HepG2 (cell line): Measurements from ENCODE around the gene VEPH1. TPM values are rescaled to one million over a fixed set of nuclear protein-coding genes. Genes with fewer than 3 reads are reported as not detected.

Source experiments
- ATAC-seq: fragments of 200-7000 bp; cut with Tn5 transposase; 3 replicates; pipeline ENCODE4 v1.9.1; 2020; ENCODE audit warnings: mild to moderate bottlenecking, moderate library complexity
- BruUV-seq: library from RNA; stranded (reverse); fragments of 400-500 nt; replicated peaks from 2 replicates; lab custom pipeline; 2021; lab: Mats Ljungman, UMichigan
- CTCF ChIA-PET: fragments of 300-600 bp; formaldehyde crosslinking; extraction: SDS; loops from one replicate; lab custom pipeline; 2021; ENCODE audit warnings: low total read pairs, inconsistent platforms, low intra/inter-chr PET ratio; lab: Yijun Ruan, JAX
- POLR2A ChIA-PET: fragments of 350-600 bp; sonication (Branson Sonifier 250); formaldehyde crosslinking; loops from one replicate; lab custom pipeline; 2020; ENCODE audit warnings: antibody characterized with exemption, inconsistent platforms; lab: Yijun Ruan, JAX
- DNase-seq: peaks from one replicate; pipeline ENCODE4 v3.0.0-alpha.2; 2015; ENCODE audit warnings: low spot score
- FAIRE-seq: peaks from 3 replicates; lab custom pipeline; 2011; peaks lifted over from hg19 to GRCh38; lab: Jason Lieb, UNC
- H2AFZ ChIP-seq: one replicate; pipeline ENCODE4 v1.6.1; 2011; ENCODE audit warnings: low read length, inconsistent platforms
- H3K27ac ChIP-seq: fragments of 300-600 bp; 3 replicates; pipeline ENCODE4 v1.8.0; 2011; ENCODE audit warnings: mixed run types, mild to moderate bottlenecking, mixed read lengths, low read length, inconsistent platforms; ENCODE audit not compliant: insufficient read depth; ENCODE audit errors: extremely low read length
- H3K27me3 ChIP-seq, 2 experiments: fragments of 200-600 bp in 1 of 2; 2 replicates in 1 of 2; 3 replicates in 1 of 2; pipeline versions ENCODE4 v1.6.0 to v1.8.0; 2011; ENCODE audit warnings: low read length in 2 of 2, mild to moderate bottlenecking in 2 of 2, moderate library complexity in 2 of 2, inconsistent platforms in 1 of 2; ENCODE audit not compliant: insufficient read depth in 2 of 2, control insufficient read depth in 1 of 2
- H3K36me3 ChIP-seq, 2 experiments: fragments of 200-600 bp in 1 of 2; replicated peaks in 1 of 2; 2 replicates in 1 of 2; 3 replicates in 1 of 2; pipeline versions ENCODE4 v1.5.1 to v1.8.0; 2011; ENCODE audit warnings: low read length in 2 of 2, inconsistent platforms in 1 of 2; ENCODE audit not compliant: insufficient read depth in 2 of 2, control insufficient read depth in 1 of 2
- H3K4me1 ChIP-seq: 2 replicates; pipeline ENCODE4 v1.5.1; 2012; ENCODE audit warnings: low read length, inconsistent platforms; ENCODE audit not compliant: insufficient read depth
- H3K4me2 ChIP-seq: 2 replicates; pipeline ENCODE4 v1.6.0; 2011; ENCODE audit warnings: low read depth, low read length, inconsistent platforms
- H3K4me3 ChIP-seq, 3 experiments: fragments of 200-600 bp in 1 of 3; sonication (generic), shearing (Covaris generic) in 1 of 3; replicated peaks in 1 of 3; 2 replicates each; pipeline ENCODE4 v1.5.1; 2011 to 2016; ENCODE audit warnings: low read length in 3 of 3, inconsistent platforms in 2 of 3, low read depth in 2 of 3, mild to moderate bottlenecking in 2 of 3, control low read depth in 1 of 3, mixed read lengths in 1 of 3; ENCODE audit not compliant: insufficient read depth in 1 of 3
- H3K79me2 ChIP-seq: one replicate; pipeline ENCODE4 v1.6.1; 2011; ENCODE audit warnings: low read length, inconsistent platforms; ENCODE audit not compliant: insufficient read depth
- H3K9ac ChIP-seq: 2 replicates; pipeline ENCODE4 v1.6.0; 2011; ENCODE audit warnings: mild to moderate bottlenecking, low read depth, low read length, inconsistent platforms; ENCODE audit not compliant: insufficient read depth
- H3K9me3 ChIP-seq: 2 replicates; pipeline ENCODE4 v1.5.1; 2012; ENCODE audit warnings: mild to moderate bottlenecking, low read length
- H4K20me1 ChIP-seq: 2 replicates; pipeline ENCODE4 v1.6.0; 2011; ENCODE audit warnings: inconsistent platforms, mild to moderate bottlenecking, low read length, moderate library complexity; ENCODE audit not compliant: insufficient read depth
- FLYWCH1 ChIP-seq: sonication (generic); formaldehyde crosslinking; IDR thresholded peaks from 2 replicates; pipeline ENCODE4 v1.8.1; 2023; ENCODE audit warnings: mild to moderate bottlenecking, missing genetic modification reagents
- KAT7 ChIP-seq: IDR thresholded peaks from 2 replicates; pipeline ENCODE4 v1.6.1; 2018; ENCODE audit warnings: borderline replicate concordance, missing compliant biosample characterization
- LRRFIP1 ChIP-seq: sonication (generic); formaldehyde crosslinking; conservative IDR thresholded peaks from 2 replicates; pipeline ENCODE4 v1.4.0; 2020; ENCODE audit warnings: missing genetic modification reagents
- PCBP1 ChIP-seq: fragments of 200-400 bp; formaldehyde crosslinking; IDR thresholded peaks from 2 replicates; pipeline ENCODE4 v1.6.1; 2017; ENCODE audit warnings: mild to moderate bottlenecking, low read depth, low read length, borderline replicate concordance
- TEAD2 ChIP-seq: sonication (generic); formaldehyde crosslinking; IDR thresholded peaks from 2 replicates; pipeline ENCODE4 v1.9.0; 2021; ENCODE audit warnings: missing genetic modification reagents
- ZC3H13 ChIP-seq: sonication (generic); formaldehyde crosslinking; IDR thresholded peaks from 2 replicates; pipeline ENCODE4 v1.8.1; 2023; ENCODE audit warnings: mild to moderate bottlenecking, missing genetic modification reagents, moderate library complexity
- ZMAT5 ChIP-seq: sonication (generic); formaldehyde crosslinking; IDR thresholded peaks from 2 replicates; pipeline ENCODE4 v1.5.0; 2020; ENCODE audit warnings: mild to moderate bottlenecking, low read depth, missing genetic modification reagents, borderline replicate concordance
- ZMYM3 ChIP-seq: sonication (generic); formaldehyde crosslinking; IDR thresholded peaks from 2 replicates; pipeline ENCODE4 v1.5.1; 2020; ENCODE audit warnings: mild to moderate bottlenecking, missing genetic modification reagents
- WGBS: methylation state at CpG from one replicate; pipeline ENCODE4 v1.1.6; 2017; ENCODE audit warnings: low lambda C conversion rate; 5-methylcytosine and 5-hydroxymethylcytosine counted together
- in situ Hi-C: cut with HindIII; loops from 2 replicates; pipeline ENCODE4 v1.10.0; 2017; ENCODE audit warnings: low pct_unique_long_range_greater_than_20kb; ENCODE audit not compliant: extremely low pct_ligation_motif_present
- intact Hi-C: fragments of 100-400 bp; cut with micrococcal nuclease; formaldehyde crosslinking; loops from one replicate; pipeline ENCODE4 v1.10.0; 2022; ENCODE audit not compliant: unreplicated experiment
- polyA plus RNA-seq, 8 experiments: library from polyadenylated mRNA; depleted of rRNA in 3 of 8; stranded (reverse) in 7 of 8; unstranded in 1 of 8; fragments of >200 nt; fragmentation: Illumina TruSeq in 4 of 8; extraction: Trizol in 4 of 8; gene quantifications; 2 replicates each; pipeline versions ENCODE4 v1.2.1 to v1.2.3, GENCODE V29; 2011 to 2016; ENCODE audit warnings: low read depth in 4 of 8, missing spikeins in 1 of 8, mixed read lengths in 1 of 8; ENCODE audit not compliant: insufficient read depth in 1 of 8
- total RNA-seq, 5 experiments: library from RNA; depleted of rRNA; stranded (reverse); fragments of >200 nt; fragmentation: Illumina TruSeq; extraction: Trizol; gene quantifications; 2 replicates each; pipeline ENCODE4 v1.2.3, GENCODE V29; 2016; ENCODE audit warnings: low read depth in 1 of 5

Gene VEPH1
- total and polyA plus RNA-seq, 2 of the 13 experiments (the other 11 are each of a cell fraction or from before 2014, with no cell fraction given), result not detected

GRCh38 chr3:157527131-157527881 is 24.1 kb upstream of the VEPH1 start (continued):
- TF ChIP-seq FLYWCH1 (CRISPR knock-in tag) (no peak), PCBP1 (no peak), ZMAT5 (no peak), KAT7 (CRISPR knock-in tag) (no peak)

DNA sequence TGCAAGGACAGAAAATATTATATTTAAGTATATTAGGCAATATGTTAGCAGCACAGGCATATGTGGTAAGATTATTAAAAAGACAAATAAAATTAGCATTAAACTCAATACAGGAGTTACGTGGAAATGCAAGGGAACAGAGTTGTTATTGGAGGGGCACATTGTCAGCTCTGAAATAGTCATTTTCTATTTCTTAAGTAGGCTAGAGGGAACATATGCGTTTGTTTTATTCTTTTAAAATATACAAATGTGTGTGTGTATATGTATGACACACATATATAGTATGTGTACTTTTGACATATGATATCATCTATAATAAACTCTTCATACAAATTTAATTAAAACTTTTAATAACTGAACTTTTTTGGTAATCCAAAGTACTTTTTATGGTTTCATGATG is 22.8 kb upstream of the VEPH1 start:
- ChIA-PET POLR2A (no interaction called here), CTCF (no interaction called here)
- TF ChIP-seq ZMYM3 (CRISPR knock-in tag), result no peak
- TF ChIP-seq ZC3H13, result no peak
- TF ChIP-seq TEAD2 (CRISPR knock-in tag), result no peak
- TF ChIP-seq LRRFIP1 (CRISPR knock-in tag), result no peak
- in situ Hi-C loops, result no loop called here
- Histone ChIP-seq H3K9ac (no peak overlapping the region), H3K27ac (no peak overlapping the region), H3K4me2 (no peak overlapping the region), H3K9me3 (no peaks in the 10 kb centered on the region), H2AFZ (no peak overlapping the region), H3K27me3 (no peaks in the 10 kb centered on the region), H3K4me3 (no peak overlapping the region), H4K20me1 (no peaks in the 10 kb centered on the region), H3K36me3 (no peaks in the 10 kb centered on the region), H3K79me2 (no peaks in the 10 kb centered on the region), H3K4me1 (no peaks in the 10 kb centered on the region)
- WGBS, result 4% methylated on average over 2 of the region's 2 CpGs
- FAIRE-seq (no peak), DNase-seq (no peak), ATAC-seq (no peak)
- BruUV-seq, result no TSS peak
- intact Hi-C loops, result no loop called here
